GF-D8 (cell line): Measurements from ENCODE around the gene PTPRE.

ENCODE experiments used
- DNase-seq: peaks from one replicate; lab custom pipeline; 2025; lab: John Stamatoyannopoulos, UW

PTPRE gene

DNA sequence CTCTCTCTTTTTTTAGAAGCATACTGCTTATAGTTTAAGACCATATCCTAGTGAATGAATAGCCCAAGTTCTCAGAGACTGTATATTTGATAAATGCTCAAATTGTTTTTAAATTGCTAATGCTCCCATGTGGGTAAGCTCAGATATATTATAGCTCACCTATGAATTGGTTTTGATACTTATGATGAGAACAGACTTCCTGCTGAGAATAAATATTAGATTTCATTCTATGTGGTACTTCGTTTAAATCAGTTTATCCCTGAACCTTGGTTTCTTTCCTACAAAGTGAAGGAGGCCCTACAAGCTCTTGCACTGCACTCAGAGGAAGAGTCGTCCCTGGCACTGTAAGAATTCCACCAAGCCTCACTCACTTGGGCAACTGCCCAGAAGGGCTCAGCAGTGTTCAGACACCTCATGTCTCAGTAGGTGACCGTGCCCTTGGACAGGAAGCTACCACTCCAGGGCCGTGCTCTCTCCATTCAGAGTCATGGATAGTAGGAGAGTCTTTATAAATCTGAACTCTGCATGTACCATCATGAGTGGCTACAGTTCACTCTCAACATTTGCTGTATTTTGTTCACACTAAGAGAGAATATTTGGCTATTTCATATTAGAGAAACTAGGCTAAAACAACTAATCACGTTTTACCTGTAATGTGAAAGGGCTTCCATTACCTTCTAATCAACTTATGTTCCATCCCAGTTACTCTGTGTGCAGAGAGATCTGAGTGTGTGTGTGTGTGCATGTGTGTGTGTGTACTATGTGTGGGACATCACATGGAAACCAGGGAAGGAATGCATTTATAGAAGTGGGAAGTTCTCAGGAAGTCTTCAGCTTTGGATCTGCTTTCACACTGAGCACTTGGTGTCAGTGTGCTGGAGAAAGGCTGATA is 93.8 kb downstream of the PTPRE start:
- DNase-seq = no peak

DNA sequence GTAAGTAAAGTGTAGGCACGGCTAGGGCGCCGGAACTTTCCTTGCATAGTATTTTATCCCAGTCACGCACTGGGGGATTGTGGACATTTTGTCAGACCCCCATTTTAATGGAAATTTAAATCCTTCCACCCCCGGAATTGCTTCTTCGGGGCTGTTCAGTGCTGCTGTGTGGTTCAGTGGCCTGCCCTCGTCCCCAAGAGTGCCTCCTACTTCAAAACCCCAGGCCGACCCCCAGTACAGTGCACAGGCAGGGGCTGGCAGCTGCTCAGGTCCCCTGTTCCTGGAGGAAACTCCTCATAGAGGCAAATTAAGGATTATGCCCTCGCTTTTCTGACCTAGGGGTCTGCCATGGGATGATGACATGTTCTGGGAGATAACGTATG is 94.5 kb downstream of the PTPRE start:
- no peak for DNase-seq

DNA sequence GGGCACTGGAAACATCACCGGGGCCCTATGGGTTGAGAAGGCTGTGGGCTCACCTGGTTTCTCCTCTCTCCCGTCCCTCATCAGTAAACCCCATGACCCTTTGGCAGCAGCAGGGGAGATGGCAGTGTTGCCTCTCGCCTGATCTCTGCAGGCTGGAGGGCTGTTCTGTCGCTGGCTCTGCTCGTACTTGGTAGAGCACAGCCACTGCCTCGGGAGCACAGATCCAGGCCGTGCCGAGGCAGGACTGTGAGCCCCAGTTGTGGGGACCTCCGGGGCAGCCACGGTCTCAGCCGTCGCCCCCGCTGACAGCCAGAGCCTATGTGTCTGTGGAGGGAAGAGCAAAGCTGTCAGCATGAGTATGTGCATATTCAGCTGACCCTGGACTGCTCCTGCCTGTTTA is 94.9 kb downstream of the PTPRE start:
- no peak for DNase-seq

DNA sequence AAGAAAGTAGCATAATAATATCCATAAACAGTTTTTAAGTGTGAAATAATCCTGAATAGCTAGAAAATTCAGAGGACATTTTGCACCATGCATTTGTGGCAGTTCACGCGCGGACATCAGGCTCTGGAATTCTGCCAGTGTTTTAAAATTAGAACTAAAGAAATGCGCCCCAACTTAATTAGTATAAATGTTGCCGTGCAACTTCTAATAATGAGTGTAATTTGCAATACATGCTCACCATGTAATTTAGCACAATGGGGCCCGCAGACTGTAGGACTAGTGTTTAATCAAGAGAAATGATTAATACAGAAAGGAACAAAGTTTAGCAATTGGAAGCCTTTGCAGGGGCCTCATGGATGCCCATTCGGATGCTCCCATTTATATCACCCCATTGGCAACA is 96.6 kb downstream of the PTPRE start:
- DNase-seq = no peak

DNA sequence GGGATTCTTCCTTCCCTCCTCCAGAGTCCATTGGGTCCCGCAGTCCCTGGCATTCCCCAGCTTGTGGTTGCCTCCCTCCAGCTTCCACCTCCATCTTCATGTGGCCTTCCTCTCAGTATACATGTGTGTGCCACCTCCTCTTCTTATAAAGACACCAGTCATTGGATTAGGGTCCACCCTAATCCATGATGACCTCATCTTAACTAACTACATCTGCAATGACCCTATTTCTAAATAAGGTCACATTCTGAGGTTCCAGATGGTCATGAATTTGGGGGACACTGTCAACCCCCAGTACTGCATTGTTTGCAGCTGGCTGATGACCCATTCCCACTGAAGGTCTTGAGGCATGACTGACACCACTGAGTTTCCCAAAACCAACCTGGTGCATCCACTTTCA is 99.0 kb downstream of the PTPRE start:
- no peak for DNase-seq

DNA sequence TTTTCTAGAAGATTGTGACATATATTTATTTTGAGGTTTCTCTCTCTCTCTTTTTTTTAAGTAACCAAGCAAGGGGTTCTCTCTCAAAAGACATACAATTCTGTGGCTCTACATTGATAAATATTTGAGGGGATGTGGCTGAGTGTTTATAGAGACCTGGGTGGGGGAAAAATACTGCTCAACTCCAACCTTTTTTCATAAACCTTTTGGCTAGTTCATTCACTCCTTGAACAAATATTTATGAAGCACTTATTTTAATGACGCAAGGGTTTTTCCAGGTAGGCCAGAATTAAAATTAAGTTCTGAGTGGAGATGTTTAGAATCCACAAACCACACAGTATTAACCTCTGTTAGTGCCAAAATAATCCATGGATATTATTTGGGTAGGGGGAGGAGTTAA is 100.2 kb downstream of the PTPRE start:
- DNase-seq = no peak

DNA sequence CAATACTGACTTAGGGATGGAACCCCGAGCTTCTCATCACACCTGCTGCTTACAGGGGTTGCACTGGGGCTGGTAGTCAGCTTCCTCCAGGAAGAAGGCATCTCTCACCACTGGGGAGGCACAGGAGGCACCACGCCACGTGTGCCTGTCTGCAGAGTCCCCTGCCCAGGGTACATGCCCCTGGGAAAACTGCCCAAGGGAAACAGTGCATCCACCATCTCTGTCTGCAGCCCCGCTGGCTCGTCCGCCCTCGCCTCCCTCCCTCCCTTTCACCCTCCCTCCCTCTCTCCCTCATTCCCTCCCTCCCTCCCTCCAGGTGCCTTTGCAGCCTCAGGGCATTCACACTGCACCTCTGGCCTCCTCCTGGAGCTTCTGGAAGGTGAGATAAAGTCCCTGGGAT is 101.1 kb downstream of the PTPRE start:
- DNase-seq = no peak

DNA sequence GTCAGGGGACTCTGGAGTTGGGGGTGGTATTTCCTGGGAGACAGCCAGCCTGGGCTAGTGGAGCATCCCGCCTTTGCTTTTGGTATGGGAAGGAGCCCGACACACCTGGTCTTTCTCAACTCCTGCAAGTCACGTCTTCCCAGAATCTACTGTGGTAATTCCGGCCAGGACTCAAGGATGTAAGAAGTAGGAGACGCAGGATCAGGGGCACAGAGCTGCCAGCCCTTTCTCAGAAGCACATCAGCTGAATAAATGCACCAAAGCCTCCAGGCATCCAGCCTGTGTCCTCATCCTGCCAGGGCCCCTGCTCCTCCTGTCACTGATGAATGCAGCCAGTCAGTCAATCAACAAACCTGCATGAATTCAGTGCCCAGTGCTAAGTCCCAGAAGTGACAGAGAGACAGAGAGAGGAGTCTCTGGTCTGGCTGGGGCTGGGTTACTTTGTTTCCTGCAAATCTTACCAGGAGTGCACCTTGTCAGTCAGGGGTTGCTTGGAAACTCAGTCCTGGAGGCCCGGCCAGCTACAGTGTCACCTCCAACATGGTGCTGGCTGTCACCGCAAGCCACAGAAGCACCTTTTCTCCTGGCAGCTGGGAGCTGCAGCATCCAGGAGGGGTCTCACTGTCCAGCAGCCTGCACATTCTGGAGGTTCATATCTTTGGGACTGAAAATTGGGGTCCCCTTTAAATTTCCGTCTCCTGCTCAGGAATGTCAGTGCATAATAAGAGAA is 101.8 kb downstream of the PTPRE start:
- no peak for DNase-seq

DNA sequence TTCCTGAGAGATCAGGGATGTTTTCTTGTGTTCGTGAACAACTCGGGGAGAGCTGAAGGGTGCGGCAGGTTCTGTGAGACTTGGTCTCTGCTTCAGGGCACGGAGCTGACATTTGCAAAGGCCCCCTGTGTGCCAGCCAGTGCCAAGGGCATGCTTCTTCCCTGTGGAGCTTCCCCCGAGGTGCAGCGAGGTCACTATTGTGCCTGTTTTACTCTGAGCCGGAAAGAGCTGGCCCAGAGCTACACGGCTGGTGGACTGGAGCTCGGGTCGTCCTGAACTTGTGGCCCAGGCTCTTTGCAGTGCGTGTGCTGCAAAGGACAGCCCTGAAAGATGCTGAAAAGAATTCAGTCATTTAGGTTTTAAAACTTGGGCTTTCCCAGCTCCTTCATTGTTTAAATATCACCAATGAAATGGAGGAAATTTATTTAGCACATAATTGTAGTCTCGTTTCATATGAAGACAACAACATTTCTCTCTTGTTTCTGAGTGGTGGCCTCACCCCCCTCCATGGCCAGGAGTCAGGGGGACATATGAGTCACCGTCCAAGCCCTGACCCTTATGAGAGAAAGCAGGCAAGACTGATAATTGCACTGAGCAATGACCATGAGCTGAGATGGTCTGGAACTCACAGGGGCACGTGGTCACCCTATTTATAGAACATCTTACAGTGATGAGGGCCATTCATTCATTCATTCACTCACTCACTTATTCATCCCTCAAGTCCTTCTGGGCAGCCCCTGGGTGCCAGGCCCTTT is 102.6 kb downstream of the PTPRE start:
- DNase-seq = no peak

DNA sequence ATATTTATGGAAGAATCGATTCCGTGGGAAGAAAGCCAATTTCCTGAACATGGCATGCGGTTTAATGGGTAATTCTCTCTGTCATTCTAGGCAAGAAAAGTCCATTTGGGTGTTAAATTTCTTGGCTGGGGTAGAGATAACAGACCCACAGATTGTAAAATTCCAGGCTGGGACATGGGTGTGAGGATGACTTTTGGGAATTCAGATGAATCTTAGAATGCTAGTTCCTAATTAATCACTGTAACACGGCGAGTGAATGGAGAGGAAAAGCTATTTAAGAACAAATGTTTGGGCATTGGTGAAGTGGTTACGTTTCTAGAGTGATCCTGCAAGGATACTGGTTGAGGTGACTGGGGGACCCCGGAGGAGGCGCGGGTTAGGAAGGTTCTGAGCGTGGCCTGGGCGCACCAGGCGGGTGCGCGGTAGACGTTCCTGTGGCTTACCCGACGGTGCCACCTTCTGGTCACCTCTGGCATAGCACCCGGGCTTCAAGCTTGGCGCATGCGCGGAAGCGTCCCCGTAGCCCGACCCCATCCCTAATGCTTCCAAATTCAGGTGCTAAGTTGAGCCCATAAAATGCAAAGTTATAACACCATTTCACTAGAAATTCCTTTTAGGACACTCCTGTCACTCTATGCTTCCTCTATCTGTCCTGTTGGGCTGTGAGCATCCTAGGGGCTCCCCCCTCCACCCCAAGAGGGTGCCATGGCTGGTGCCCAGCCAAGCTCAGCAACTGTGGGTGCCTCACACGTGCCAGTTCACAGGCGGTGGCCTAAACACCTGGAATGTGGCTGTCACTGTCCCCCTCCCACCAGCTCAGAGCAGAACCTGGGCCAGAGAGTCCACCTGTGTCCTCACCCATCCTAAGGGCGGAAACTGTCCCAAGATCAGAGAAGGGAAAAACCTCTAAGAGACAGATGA is 104.4 kb downstream of the PTPRE start:
- no peak for DNase-seq

DNA sequence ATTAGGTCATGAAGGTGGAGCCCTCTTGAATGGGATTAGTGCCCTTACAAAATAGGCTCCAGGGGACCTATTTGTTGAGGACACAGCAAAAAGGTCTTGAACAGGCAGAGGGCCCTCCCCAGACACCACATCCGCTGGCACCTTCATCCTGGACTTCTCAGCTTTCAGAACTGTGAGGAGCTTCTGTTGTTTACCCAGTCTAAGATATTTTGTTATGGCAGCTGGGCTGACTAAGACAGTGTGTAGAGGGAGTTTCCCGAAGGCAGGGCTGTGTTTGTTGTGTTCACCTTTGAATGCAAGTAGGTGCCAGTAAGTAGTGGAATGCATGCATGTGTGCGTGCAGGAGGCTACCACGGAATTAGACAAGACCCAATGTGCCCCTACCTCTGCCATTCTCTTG is 106.7 kb downstream of the PTPRE start:
- DNase-seq = no peak

DNA sequence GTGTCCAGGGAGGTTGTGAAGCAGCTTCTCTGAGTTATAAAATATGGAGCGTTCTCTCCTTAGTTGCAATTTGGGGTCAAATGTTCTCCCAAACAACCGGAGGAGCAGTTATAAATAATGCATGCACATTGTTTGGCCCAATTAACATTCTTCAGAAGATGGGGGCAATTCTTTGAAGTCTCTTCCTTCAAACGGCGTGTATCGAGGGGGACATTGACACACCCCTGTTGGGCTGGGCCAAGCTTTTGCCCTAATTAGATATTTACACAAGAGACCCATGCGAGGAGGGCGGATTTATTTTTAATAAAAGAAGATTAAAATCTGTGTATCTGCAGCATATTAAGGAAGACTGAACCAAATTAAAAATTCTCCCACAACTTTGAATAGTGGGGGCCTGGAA is 107.3 kb downstream of the PTPRE start:
- DNase-seq = no peak

DNA sequence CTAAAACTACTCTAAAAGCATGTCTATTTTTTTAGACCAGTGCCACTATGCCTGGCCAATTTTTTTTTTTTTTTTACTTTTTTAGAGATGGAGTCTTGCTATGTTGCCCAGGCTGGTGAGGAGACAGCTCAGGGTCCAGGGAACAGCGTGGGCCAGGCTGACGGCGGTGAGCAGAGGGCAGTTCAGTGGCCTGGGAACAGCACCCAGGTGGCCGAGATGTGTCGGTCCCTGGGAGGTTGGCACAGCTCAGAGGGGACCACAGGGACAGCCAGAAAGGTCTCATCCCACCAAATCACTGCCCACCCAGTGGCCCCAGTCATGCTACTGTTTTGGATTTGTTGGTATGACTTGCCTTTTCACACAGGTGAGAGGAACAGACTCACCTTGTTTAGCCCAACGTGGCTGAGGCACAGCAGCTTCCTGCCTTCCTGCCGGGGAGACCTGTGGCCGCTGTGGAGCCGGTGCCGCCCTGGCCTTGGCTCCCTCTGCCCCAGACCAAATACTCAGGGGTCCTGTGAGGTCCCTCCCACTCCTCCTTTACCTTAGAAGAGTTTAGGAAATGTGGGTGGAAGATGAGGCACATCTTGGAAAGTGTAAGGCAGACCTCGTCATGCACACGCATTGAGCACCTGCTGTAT is 109.6 kb downstream of the PTPRE start:
- no peak for DNase-seq

DNA sequence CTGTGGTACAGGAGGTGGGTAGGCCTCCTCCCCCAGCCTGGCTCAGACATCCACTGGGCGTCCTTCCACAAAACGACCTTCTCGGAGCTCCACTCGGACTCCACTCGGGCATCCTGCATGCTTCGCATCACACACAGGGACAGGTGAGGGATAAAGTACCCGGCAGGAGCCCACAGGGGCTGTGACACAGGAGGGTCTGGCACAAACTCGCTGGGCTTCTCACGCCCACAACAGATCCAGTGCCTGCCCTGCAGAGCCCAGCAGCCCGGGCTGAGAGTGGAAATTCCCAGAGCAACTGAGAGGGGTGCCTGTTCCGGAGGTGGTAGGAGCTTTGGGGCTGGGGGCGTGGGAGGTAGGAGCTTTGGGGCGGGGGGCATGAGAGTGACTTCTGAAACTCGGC is 110.9 kb downstream of the PTPRE start:
- no peak for DNase-seq

DNA sequence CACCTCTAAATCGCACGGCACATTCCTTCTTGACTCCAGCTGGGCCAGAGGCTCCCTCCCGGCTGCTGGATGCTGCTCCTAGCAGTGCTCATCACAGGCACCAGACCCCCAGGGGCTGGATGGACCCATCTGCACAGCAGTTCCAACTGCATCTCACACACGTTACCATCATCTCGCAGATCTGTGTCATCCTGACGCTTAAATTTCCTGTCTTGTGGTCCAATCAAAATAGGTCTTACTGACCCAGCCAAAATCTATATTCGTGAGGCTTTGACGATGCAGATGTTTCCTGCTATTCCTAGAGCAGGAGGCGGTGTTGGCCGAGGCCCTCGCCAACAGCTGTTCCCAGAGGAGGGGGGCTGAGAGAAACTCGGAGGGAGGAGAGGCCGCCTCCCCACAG is 111.3 kb downstream of the PTPRE start:
- no peak for DNase-seq

DNA sequence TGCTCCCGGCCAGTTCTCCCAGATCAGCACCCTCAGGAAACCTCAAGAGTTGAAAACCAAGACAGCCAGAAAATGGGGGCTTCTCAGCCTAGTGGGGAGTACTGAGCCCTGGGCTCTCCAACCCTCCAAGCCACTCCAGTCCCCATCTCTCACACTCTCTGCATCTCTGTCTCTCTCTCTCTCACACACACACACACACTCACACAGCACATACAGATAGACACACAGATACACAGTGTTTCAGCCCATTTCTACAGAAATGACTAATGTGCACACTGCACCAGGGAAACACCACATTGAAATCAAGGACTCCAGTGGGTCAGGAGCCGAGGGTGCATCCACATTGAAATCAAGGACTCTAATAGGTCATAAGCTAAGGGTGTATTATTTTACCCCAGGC is 111.8 kb downstream of the PTPRE start:
- DNase-seq = no peak

DNA sequence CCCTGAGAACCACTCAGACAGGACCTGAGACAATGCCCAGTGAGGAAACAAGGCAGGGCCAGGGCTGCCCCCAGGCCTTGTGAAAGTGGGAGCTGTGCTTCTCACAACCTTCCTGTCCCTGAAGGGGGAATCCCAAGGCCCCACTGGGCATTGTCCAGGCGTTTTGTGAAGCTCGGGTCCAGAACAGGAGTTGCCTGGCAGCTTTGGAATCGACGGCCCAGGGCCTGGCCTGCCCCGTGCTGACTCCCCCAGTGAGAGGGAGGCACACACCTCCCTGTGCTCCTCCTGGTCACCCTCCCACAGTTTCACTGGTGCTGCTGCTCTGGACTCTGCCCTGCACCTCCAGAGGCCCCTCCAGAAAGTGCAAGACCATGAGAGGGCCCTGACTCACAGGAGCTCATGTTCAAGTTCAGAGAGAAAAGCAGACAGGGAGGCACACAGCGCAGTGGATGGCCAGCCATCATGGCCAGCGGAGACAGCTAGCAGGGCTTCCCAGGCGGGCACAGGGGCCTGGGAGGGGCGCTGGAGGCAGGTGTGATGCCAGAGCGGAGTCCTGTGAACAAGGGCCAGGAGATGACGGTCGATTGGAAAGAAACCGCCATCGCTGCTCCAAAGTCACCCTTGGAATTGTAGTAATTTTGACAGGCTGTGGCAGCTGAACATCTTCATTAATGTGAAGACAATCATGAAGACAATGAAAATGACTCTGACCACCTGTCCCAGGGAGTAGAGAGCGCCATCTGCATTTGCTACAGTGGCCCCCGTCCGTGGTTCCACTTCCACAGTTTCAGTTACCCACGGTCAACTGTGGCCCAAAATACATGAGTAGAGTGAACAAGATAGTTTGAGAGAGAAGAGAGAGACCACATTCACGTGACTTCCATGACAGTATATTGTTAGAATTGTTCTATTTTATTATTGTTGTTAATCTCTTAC is 115.6 kb downstream of the PTPRE start:
- no peak for DNase-seq

DNA sequence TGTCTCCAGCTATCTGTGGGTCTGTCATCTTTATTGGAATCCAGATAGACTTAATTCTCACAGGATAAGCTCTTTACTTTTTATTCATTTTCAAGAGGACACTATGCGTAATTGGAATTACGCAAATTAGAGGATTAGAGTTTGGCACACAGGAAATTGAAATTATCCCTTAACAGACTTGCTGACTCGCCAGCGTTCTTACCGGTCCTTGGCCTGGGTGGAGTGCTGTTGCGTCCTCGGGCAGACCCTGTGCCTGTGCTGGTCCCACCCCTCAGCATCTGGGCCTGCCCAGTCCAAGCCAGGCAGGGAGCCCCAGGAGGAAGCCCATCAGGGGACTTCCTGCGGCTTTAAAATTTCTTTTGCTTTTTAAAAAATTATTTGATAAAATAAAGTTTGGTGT is 117.5 kb downstream of the PTPRE start:
- no peak for DNase-seq

DNA sequence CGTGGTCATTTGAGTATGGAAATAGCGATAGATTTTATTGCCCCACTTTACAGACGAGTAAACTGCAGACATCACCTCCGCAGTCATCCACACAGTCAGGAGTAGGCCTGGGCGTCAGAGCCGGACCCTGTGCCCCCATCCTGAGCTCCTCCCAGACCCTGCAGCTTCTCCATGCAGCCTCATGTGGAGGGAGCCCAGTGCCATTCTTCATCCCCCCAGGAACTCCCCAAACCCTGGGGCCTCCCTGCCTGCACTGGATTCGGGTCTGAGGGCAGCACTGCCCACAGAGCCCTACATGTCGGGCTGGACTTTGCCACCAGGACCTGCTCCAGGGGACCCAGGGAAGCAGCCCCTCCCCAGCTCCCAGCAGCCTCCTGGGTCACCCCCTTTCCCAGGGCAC is 118.5 kb downstream of the PTPRE start:
- DNase-seq = no peak

DNA sequence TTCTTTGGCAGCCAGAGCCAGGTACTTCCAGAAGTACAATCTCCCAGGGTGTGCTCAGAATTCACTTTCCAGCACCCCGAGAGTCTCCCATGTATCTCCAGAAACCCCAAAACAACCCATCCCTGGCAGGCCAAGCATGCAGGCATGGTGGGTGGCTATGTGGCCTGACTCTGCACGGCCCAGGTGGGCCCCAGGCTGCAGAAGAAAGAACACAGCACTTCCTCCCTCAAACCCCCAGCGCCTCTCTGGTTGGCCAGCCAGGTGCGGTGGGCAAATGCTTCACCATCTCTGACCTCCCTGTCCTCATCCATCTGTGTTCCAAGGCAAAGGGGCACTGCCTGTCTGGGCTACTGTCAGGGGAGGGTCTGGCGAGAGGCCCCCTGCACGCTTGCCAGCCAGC is 119.0 kb downstream of the PTPRE start:
- DNase-seq = no peak
